ENCODE results near the gene SLC2A9.

The SLC2A9 gene

GRCh38 chr4:9880406-9881197 is 140.7 kb downstream of the SLC2A9 start:
- DNase-seq = no peak

GRCh38 chr4:9877123-9877522 is 144.2 kb downstream of the SLC2A9 start:
- no peak for DNase-seq

- peak; percentile 17 for DNase-seq
Observed at GRCh38 chr4:9875516-9875915, 145.8 kb downstream of the SLC2A9 start.

- no peak for DNase-seq
Observed at GRCh38 chr4:9874385-9874784, 146.9 kb downstream of the SLC2A9 start.

- no peak for DNase-seq
Observed at GRCh38 chr4:9870165-9870790, 151.0 kb downstream of the SLC2A9 start.

GRCh38 chr4:9867751-9868425 is 153.4 kb downstream of the SLC2A9 start:
- no peak for DNase-seq

- no peak for DNase-seq
Observed at GRCh38 chr4:9866931-9867330, 154.4 kb downstream of the SLC2A9 start.

- no peak for DNase-seq
Observed at GRCh38 chr4:9861561-9861960, 159.7 kb downstream of the SLC2A9 start.

GRCh38 chr4:9859810-9860209 is 161.5 kb downstream of the SLC2A9 start:
- DNase-seq = no peak

- no peak for DNase-seq
Observed at GRCh38 chr4:9849538-9849920, 171.8 kb downstream of the SLC2A9 start.

GRCh38 chr4:9847968-9848748 is 173.1 kb downstream of the SLC2A9 start:
- DNase-seq = no peak

GRCh38 chr4:9845791-9846493 is 175.4 kb downstream of the SLC2A9 start:
- no peak for DNase-seq

GRCh38 chr4:9841072-9841471 is 180.2 kb downstream of the SLC2A9 start:
- no peak for DNase-seq

GRCh38 chr4:9835430-9835829 is 185.9 kb downstream of the SLC2A9 start:
- DNase-seq = no peak

- no peak for DNase-seq
Observed at GRCh38 chr4:9833421-9833820, 187.9 kb downstream of the SLC2A9 start.

GRCh38 chr4:9832640-9833039 is 188.7 kb downstream of the SLC2A9 start:
- DNase-seq = no peak

- DNase-seq = no peak
Observed at GRCh38 chr4:9826551-9826950, 194.7 kb downstream of the SLC2A9 start.

- DNase-seq = peak; percentile 75
Observed at GRCh38 chr4:9825049-9825448, 196.2 kb downstream of the SLC2A9 start.

GRCh38 chr4:9820343-9820742 is 201.0 kb downstream of the SLC2A9 start:
- no peak for DNase-seq

GRCh38 chr4:9816285-9816684 is 205.0 kb downstream of the SLC2A9 start:
- peak; percentile 0 for DNase-seq

GRCh38 chr4:9812501-9813340 is 208.6 kb downstream of the SLC2A9 start:
- DNase-seq = peak; percentile 56

- no peak for DNase-seq
Observed at GRCh38 chr4:9811806-9812205, 209.5 kb downstream of the SLC2A9 start.
